ENCODE data around the gene TRMU. TPM values are rescaled to one million over a fixed set of nuclear protein-coding genes. Genes with fewer than 3 reads are reported as not detected.

TRMU gene
- total and polyA plus RNA-seq, 2 of the 8 experiments (the other 6 are each of a cell fraction or from before 2014, with no cell fraction given) = 43.4 to 70.6 TPM

DNA sequence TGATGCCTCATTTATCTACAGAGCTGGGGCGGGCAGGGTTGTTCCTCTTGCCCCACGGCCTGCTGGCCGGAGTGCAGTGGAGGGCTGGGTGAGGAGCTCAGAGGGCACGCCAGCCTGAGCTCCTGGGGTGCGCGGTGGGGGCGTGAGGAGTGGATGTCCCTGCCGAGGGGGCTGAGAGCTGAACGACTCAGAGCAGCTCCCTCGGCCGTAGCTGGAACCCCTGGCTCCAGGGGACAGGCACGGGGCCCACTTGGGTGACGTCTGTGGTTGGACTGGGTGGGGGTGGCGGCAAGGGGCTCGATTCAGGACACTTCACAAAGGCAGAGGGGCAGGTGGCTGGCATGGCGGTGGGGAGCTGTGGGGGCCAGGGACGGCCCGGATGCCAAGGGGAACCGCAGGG, 62.4 kb downstream of the TRMU start:
- Histone ChIP-seq H3K9me3 (ENCODE audit: insufficient read depth in 2 of 2, low read depth in 1 of 2, low read length in 1 of 2) (no peaks in the 10 kb centered on the region), H3K4me3 (ENCODE audit: extremely low read depth in 1 of 4, insufficient read depth in 2 of 4, low read depth in 3 of 4, low read length in 4 of 4) (no peak overlapping the region), H3K27me3 (replicated peaks in 1 of 4; ENCODE audit: control insufficient read depth in 3 of 4, extremely low read depth in 1 of 4, insufficient read depth in 3 of 4, low read length in 3 of 4) (no peaks in the 10 kb centered on the region), H2AK5ac (ENCODE audit: low read depth, low read length) (no peak overlapping the region), H2AFZ (ENCODE audit: low read length) (no peak overlapping the region), H2BK120ac (replicated peaks; ENCODE audit: low read depth, low read length) (no peak overlapping the region), H3K4me2 (ENCODE audit: insufficient read depth in 1 of 2, low read depth in 2 of 2, low read length in 2 of 2) (no peak overlapping the region), H3K14ac (ENCODE audit: insufficient read length) (no peak overlapping the region), H3K56ac (replicated peaks; ENCODE audit: insufficient read length, low read depth, low read length) (no peak overlapping the region), H4K20me1 (replicated peaks in 1 of 2; ENCODE audit: control insufficient read depth in 1 of 2, insufficient read depth in 2 of 2, low read length in 2 of 2) (peaks cover 0 to 3% of the 10 kb centered on the region in 2 experiments), H2BK5ac (ENCODE audit: low read depth, low read length) (no peak overlapping the region), H3K27ac (ENCODE audit: low read depth, low read length) (no peak overlapping the region), H4K91ac (replicated peaks; ENCODE audit: insufficient read length, low read length) (no peak overlapping the region), H3K9ac (replicated peaks in 1 of 4; ENCODE audit: extremely low read depth in 1 of 4, low read depth in 3 of 4, low read length in 3 of 4) (no peak overlapping the region), H3K4ac (replicated peaks; ENCODE audit: insufficient read length, low read depth, low read length) (no peak overlapping the region), H3K4me1 (replicated peaks in 1 of 4; ENCODE audit: control insufficient read depth in 3 of 4, insufficient read depth in 4 of 4, low read length in 3 of 4) (no peaks in the 10 kb centered on the region), H3K18ac (ENCODE audit: extremely low read depth, low read length) (no peak overlapping the region), H3K79me2 (ENCODE audit: control insufficient read depth in 1 of 2, insufficient read depth in 2 of 2, low read length in 2 of 2) (no peaks in the 10 kb centered on the region), H2BK20ac (ENCODE audit: low read length) (no peak overlapping the region), H2BK12ac (ENCODE audit: low read depth, low read length) (no peak overlapping the region), H3K79me1 (ENCODE audit: low read depth, low read length) (no peaks in the 10 kb centered on the region), H3K23me2 (ENCODE audit: low read depth, low read length) (no peaks in the 10 kb centered on the region), H4K5ac (ENCODE audit: insufficient read length, low read depth, low read length) (no peak overlapping the region), H3K36me3 (ENCODE audit: control insufficient read depth in 2 of 4, insufficient read depth in 4 of 4, low read length in 3 of 4) (no peaks in the 10 kb centered on the region; a peak in 1 of 8 replicates), H4K8ac (ENCODE audit: extremely low read depth, insufficient read depth, low read length) (no peak overlapping the region), H3K23ac (ENCODE audit: insufficient read length) (no peak overlapping the region), H2BK15ac (ENCODE audit: low read length) (no peak overlapping the region)
- 88% methylated on average over 19 of the region's 19 CpGs; no CpG with 5 or more reads in 1 of the 2 experiments for WGBS, 2 experiments (ENCODE audit: extremely low coverage in 1 of 2, insufficient coverage in 1 of 2, insufficient read length in 1 of 2, insufficient replicate concordance in 2 of 2, low coverage in 1 of 2, low lambda C conversion rate in 2 of 2, missing lambda C conversion rate in 1 of 2)
- TF ChIP-seq POLR2A (IDR thresholded peaks at IDR 0.05; ENCODE audit: control extremely low read depth in 1 of 2, low read depth in 2 of 2, low read length in 2 of 2) (no peak), CEBPB (IDR thresholded peaks at IDR 0.05; ENCODE audit: low read depth, low read length) (no peak), SIRT6 (IDR thresholded peaks at IDR 0.05; ENCODE audit: low read length) (no peak), SRF (IDR thresholded peaks at IDR 0.05; ENCODE audit: low read depth, low read length) (no peak), YY1 (IDR thresholded peaks at IDR 0.05; ENCODE audit: low read depth, low read length) (no peak), ZNF274 (IDR thresholded peaks at IDR 0.05; ENCODE audit: borderline replicate concordance, extremely low read depth, low read length) (no peak), NANOG (IDR thresholded peaks at IDR 0.05; ENCODE audit: insufficient read depth, low read depth, low read length, poor library complexity, severe bottlenecking) (no peak), CREB1 (IDR thresholded peaks at IDR 0.05) (no peak), RAD21 (IDR thresholded peaks at IDR 0.05 in 1 of 2, conservative IDR thresholded peaks at IDR 0.05 in 1 of 2; ENCODE audit: low read depth in 2 of 2, low read length in 2 of 2) (no peak), TBP (IDR thresholded peaks at IDR 0.05; ENCODE audit: low read depth, low read length) (no peak), RFX5 (IDR thresholded peaks at IDR 0.05; ENCODE audit: borderline replicate concordance, low read depth, low read length) (no peak), JUND (IDR thresholded peaks at IDR 0.05; ENCODE audit: low read length) (no peak)
- TF ChIP-seq, protein P1, sequence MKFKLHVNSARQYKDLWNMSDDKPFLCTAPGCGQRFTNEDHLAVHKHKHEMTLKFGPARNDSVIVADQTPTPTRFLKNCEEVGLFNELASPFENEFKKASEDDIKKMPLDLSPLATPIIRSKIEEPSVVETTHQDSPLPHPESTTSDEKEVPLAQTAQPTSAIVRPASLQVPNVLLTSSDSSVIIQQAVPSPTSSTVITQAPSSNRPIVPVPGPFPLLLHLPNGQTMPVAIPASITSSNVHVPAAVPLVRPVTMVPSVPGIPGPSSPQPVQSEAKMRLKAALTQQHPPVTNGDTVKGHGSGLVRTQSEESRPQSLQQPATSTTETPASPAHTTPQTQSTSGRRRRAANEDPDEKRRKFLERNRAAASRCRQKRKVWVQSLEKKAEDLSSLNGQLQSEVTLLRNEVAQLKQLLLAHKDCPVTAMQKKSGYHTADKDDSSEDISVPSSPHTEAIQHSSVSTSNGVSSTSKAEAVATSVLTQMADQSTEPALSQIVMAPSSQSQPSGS (IDR thresholded peaks at IDR 0.05; ENCODE audit: low read length) = no peak
- ChIA-PET POLR2A (ENCODE audit: partially characterized antibody) (interaction anchor here (0.7 to 0.9 kb wide), 2 partner anchors 9 to 14 kb away, joined by 3 read pairs; no protein-coding TSS in a partner anchor), CTCF (ENCODE audit: partially characterized antibody) (interaction anchor here (0.9 to 1.5 kb wide), 4 partner anchors 9 to 144 kb away, joined by 4 to 8 read pairs (median 6); no protein-coding TSS in a partner anchor)
- DNase-seq (ENCODE audit: low read depth in 1 of 2, low spot score in 2 of 2) (no peak), FAIRE-seq (no peak)
